Osteoblast (primary cell): ENCODE data around the gene ANO2. TPM values are rescaled to one million over a fixed set of nuclear protein-coding genes. Genes with fewer than 3 reads are reported as not detected.

Experiments
- DNase-seq: peaks from one replicate; pipeline ENCODE4 v3.0.0; 2011; ENCODE audit warnings: low spot score, mixed read lengths; ENCODE audit not compliant: insufficient read length; ENCODE audit errors: missing footprints
- H2AFZ ChIP-seq: 2 replicates; pipeline ENCODE4 v1.6.0; 2011; ENCODE audit warnings: mild to moderate bottlenecking, low read length
- H3K27ac ChIP-seq: 2 replicates; pipeline ENCODE4 v1.5.1; 2011; ENCODE audit warnings: mild to moderate bottlenecking, low read depth, low read length, moderate library complexity
- H3K27me3 ChIP-seq: 2 replicates; pipeline ENCODE4 v1.6.0; 2012; ENCODE audit warnings: mild to moderate bottlenecking, control low read depth, inconsistent platforms, low read length, moderate library complexity; ENCODE audit not compliant: insufficient read depth
- H3K36me3 ChIP-seq: 2 replicates; pipeline ENCODE4 v1.5.1; 2011; ENCODE audit warnings: mild to moderate bottlenecking, low read length, control low read depth, moderate library complexity; ENCODE audit not compliant: insufficient read depth
- H3K4me1 ChIP-seq: 2 replicates; pipeline ENCODE4 v1.5.1; 2011; ENCODE audit warnings: mild to moderate bottlenecking, low read length, control low read depth, moderate library complexity; ENCODE audit not compliant: insufficient read depth
- H3K4me2 ChIP-seq: 2 replicates; pipeline ENCODE4 v1.6.0; 2011; ENCODE audit warnings: mild to moderate bottlenecking, low read length; ENCODE audit not compliant: insufficient read depth
- H3K4me3 ChIP-seq: fragments of 200-600 bp; sonication (generic); 3 replicates; pipeline ENCODE4 v1.5.1; 2012; ENCODE audit warnings: mild to moderate bottlenecking, low read length, inconsistent platforms; ENCODE audit not compliant: insufficient read depth
- H3K79me2 ChIP-seq: 2 replicates; pipeline ENCODE4 v1.6.0; 2012; ENCODE audit warnings: mild to moderate bottlenecking, low read length, control low read depth, inconsistent platforms; ENCODE audit not compliant: insufficient read depth
- H3K9me3 ChIP-seq: 2 replicates; pipeline ENCODE4 v1.5.1; 2011; ENCODE audit warnings: low read depth, low read length, control low read depth
- H4K20me1 ChIP-seq: 2 replicates; pipeline ENCODE4 v1.6.0; 2012; ENCODE audit warnings: mild to moderate bottlenecking, low read length, control low read depth; ENCODE audit not compliant: insufficient read depth
- total RNA-seq: library from RNA; depleted of rRNA; stranded (reverse); fragments of >200 nt; gene quantifications from 2 replicates; pipeline ENCODE4 v1.2.3, GENCODE V29; 2012
- TF ChIP-seq, protein P1 (sequence below): IDR thresholded peaks from 2 replicates; pipeline ENCODE4 v1.5.1; 2011; ENCODE audit warnings: mild to moderate bottlenecking, low read depth, low read length, moderate library complexity; ENCODE audit errors: extremely low read depth

ANO2 gene
- total RNA-seq, 1 donor = under 0.01 TPM

GRCh38 chr12:5871741-5872140 is 73.3 kb downstream of the ANO2 start:
- no peak for DNase-seq
- Histone ChIP-seq H3K4me1 (no peaks in the 10 kb centered on the region), H3K36me3 (no peaks in the 10 kb centered on the region), H3K9me3 (no peaks in the 10 kb centered on the region), H3K27me3 (no peaks in the 10 kb centered on the region), H4K20me1 (no peaks in the 10 kb centered on the region), H3K4me3 (no peak overlapping the region), H3K27ac (no peak overlapping the region), H3K79me2 (no peaks in the 10 kb centered on the region), H3K4me2 (no peak overlapping the region), H2AFZ (no peak overlapping the region)
- TF ChIP-seq, protein P1, sequence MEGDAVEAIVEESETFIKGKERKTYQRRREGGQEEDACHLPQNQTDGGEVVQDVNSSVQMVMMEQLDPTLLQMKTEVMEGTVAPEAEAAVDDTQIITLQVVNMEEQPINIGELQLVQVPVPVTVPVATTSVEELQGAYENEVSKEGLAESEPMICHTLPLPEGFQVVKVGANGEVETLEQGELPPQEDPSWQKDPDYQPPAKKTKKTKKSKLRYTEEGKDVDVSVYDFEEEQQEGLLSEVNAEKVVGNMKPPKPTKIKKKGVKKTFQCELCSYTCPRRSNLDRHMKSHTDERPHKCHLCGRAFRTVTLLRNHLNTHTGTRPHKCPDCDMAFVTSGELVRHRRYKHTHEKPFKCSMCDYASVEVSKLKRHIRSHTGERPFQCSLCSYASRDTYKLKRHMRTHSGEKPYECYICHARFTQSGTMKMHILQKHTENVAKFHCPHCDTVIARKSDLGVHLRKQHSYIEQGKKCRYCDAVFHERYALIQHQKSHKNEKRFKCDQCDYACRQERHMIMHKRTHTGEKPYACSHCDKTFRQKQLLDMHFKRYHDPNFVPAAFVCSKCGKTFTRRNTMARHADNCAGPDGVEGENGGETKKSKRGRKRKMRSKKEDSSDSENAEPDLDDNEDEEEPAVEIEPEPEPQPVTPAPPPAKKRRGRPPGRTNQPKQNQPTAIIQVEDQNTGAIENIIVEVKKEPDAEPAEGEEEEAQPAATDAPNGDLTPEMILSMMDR = no peak

GRCh38 chr12:5870183-5870582 is 74.9 kb downstream of the ANO2 start:
- no peaks in the 10 kb centered on the region for H3K4me1 ChIP-seq
- no peak overlapping the region for H3K27ac ChIP-seq
- no peaks in the 10 kb centered on the region for H3K9me3 ChIP-seq
- H3K36me3 ChIP-seq = no peaks in the 10 kb centered on the region
- no peaks in the 10 kb centered on the region for H3K79me2 ChIP-seq
- H3K4me3 ChIP-seq = no peak overlapping the region
- no peak overlapping the region for H3K4me2 ChIP-seq
- TF ChIP-seq, protein P1 = no peak
- H3K27me3 ChIP-seq = no peaks in the 10 kb centered on the region
- no peak overlapping the region for H2AFZ ChIP-seq
- DNase-seq = no peak
- H4K20me1 ChIP-seq = no peaks in the 10 kb centered on the region

GRCh38 chr12:5868625-5869295 is 76.3 kb downstream of the ANO2 start:
- Histone ChIP-seq H3K4me2 (no peak overlapping the region), H4K20me1 (no peaks in the 10 kb centered on the region), H3K4me1 (no peaks in the 10 kb centered on the region), H2AFZ (no peak overlapping the region), H3K9me3 (no peaks in the 10 kb centered on the region), H3K79me2 (no peaks in the 10 kb centered on the region), H3K4me3 (no peak overlapping the region), H3K36me3 (no peaks in the 10 kb centered on the region), H3K27me3 (no peaks in the 10 kb centered on the region), H3K27ac (no peak overlapping the region)
- TF ChIP-seq, protein P1 = no peak
- DNase-seq = no peak

GRCh38 chr12:5865397-5865796 is 79.7 kb downstream of the ANO2 start:
- Histone ChIP-seq H3K9me3 (no peaks in the 10 kb centered on the region), H2AFZ (no peak overlapping the region), H3K27ac (no peak overlapping the region), H3K36me3 (no peaks in the 10 kb centered on the region), H3K4me2 (no peak overlapping the region), H3K4me1 (no peaks in the 10 kb centered on the region), H3K27me3 (no peaks in the 10 kb centered on the region), H3K4me3 (no peak overlapping the region), H4K20me1 (no peaks in the 10 kb centered on the region), H3K79me2 (no peaks in the 10 kb centered on the region)
- TF ChIP-seq, protein P1 = no peak
- DNase-seq = no peak
